Sigmoid colon (tissue), 4 donors: ENCODE data around the gene CCDC187.

Experiments
- CTCF ChIP-seq, 4 experiments: fragments of 450-650 bp in 3 of 4; fragments of 200-600 bp in 1 of 4; IDR thresholded peaks; one replicate each; pipeline ENCODE4 v1.5.1; 2016 to 2019; ENCODE audit warnings: antibody characterized with exemption in 4 of 4, mild to moderate bottlenecking in 3 of 4, moderate library complexity in 2 of 4
- EP300 ChIP-seq, 4 donors: sonication (generic); formaldehyde crosslinking; IDR thresholded peaks; one replicate each; pipeline ENCODE4 v1.6.1; 2017; ENCODE audit warnings: antibody characterized with exemption in 4 of 4
- POLR2A ChIP-seq, 2 donors: fragments of 450-650 bp; IDR thresholded peaks; one replicate each; pipeline ENCODE4 v1.6.1; 2016; ENCODE audit warnings: antibody characterized with exemption in 2 of 2, mild to moderate bottlenecking in 2 of 2, moderate library complexity in 2 of 2
- POLR2AphosphoS5 ChIP-seq, 4 donors: sonication (generic); formaldehyde crosslinking; IDR thresholded peaks; one replicate each; pipeline ENCODE4 v1.6.1; 2017; ENCODE audit warnings: antibody characterized with exemption in 4 of 4

- TF ChIP-seq CTCF (IDR thresholded peaks at IDR 0.05): no peak
- no peak for TF ChIP-seq POLR2AphosphoS5 (IDR thresholded peaks at IDR 0.05)
- no peak for TF ChIP-seq POLR2A (IDR thresholded peaks at IDR 0.05)
- TF ChIP-seq EP300 (IDR thresholded peaks at IDR 0.05): no peak
These were observed 81.6 kb downstream of the CCDC187 start for GRCh38 chr9:136222166-136222905.
